H9 (cell line): Measurements from ENCODE around the gene BCAS2. TPM values are rescaled to one million over a fixed set of nuclear protein-coding genes. Genes with fewer than 3 reads are reported as not detected.

Source experiments
- DNase-seq: peaks from one replicate; pipeline ENCODE4 v3.0.0-alpha.2; 2017
- H2AFZ ChIP-seq: one replicate; pipeline ENCODE4 v1.6.1; 2013; ENCODE audit warnings: mild to moderate bottlenecking, low read length, control low read depth, moderate library complexity
- H2AK5ac ChIP-seq: 2 replicates; pipeline ENCODE4 v1.6.1; 2013; ENCODE audit warnings: low read length, control low read depth, mixed read lengths; ENCODE audit not compliant: insufficient read length
- H2BK120ac ChIP-seq: one replicate; pipeline ENCODE4 v1.6.1; 2013; ENCODE audit warnings: low read depth, mild to moderate bottlenecking, low read length, control low read depth, inconsistent platforms; ENCODE audit not compliant: poor library complexity, severe bottlenecking
- H2BK12ac ChIP-seq: 2 replicates; pipeline ENCODE4 v1.6.1; 2013; ENCODE audit warnings: low read length, control low read depth, mixed read lengths, low read depth; ENCODE audit not compliant: insufficient read length
- H2BK15ac ChIP-seq: 2 replicates; pipeline ENCODE4 v1.6.1; 2013; ENCODE audit warnings: low read depth, low read length, control low read depth
- H2BK20ac ChIP-seq: one replicate; pipeline ENCODE4 v1.6.1; 2013; ENCODE audit warnings: low read depth, mild to moderate bottlenecking, low read length, control low read depth, inconsistent platforms; ENCODE audit not compliant: poor library complexity, severe bottlenecking
- H2BK5ac ChIP-seq: 2 replicates; pipeline ENCODE4 v1.6.1; 2013; ENCODE audit warnings: low read length, control low read depth, mixed read lengths; ENCODE audit not compliant: insufficient read length
- H3K14ac ChIP-seq: 2 replicates; pipeline ENCODE4 v1.6.1; 2013; ENCODE audit warnings: low read length, control low read depth; ENCODE audit not compliant: insufficient read depth
- H3K18ac ChIP-seq: 2 replicates; pipeline ENCODE4 v1.6.1; 2013; ENCODE audit warnings: low read depth, mild to moderate bottlenecking, mixed read lengths, low read length, control low read depth; ENCODE audit not compliant: insufficient read length
- H3K23ac ChIP-seq: 2 replicates; pipeline ENCODE4 v1.6.1; 2013; ENCODE audit warnings: low read length, control low read depth, mixed read lengths, low read depth; ENCODE audit not compliant: insufficient read length
- H3K23me2 ChIP-seq: 2 replicates; pipeline ENCODE4 v1.6.1; 2013; ENCODE audit warnings: low read depth, mild to moderate bottlenecking, mixed read lengths, low read length, control low read depth; ENCODE audit not compliant: insufficient read length, poor library complexity, severe bottlenecking
- H3K27ac ChIP-seq: 2 replicates; pipeline ENCODE4 v1.5.1; 2013; ENCODE audit warnings: low read length, control low read depth, mixed read lengths, low read depth; ENCODE audit not compliant: insufficient read length
- H3K27me3 ChIP-seq: 2 replicates; pipeline ENCODE4 v1.6.1; 2013; ENCODE audit warnings: low read length, control low read depth, inconsistent platforms; ENCODE audit not compliant: insufficient read depth
- H3K4ac ChIP-seq: 2 replicates; pipeline ENCODE4 v1.6.1; 2013; ENCODE audit warnings: low read depth, mild to moderate bottlenecking, control low read depth, inconsistent platforms, low read length, moderate library complexity
- H3K4me1 ChIP-seq: 2 replicates; pipeline ENCODE4 v1.6.1; 2013; ENCODE audit warnings: low read length, control low read depth, inconsistent platforms; ENCODE audit not compliant: insufficient read depth
- H3K4me2 ChIP-seq: 2 replicates; pipeline ENCODE4 v1.6.1; 2013; ENCODE audit warnings: low read length, control low read depth, mixed read lengths; ENCODE audit not compliant: insufficient read length, insufficient read depth
- H3K56ac ChIP-seq: 2 replicates; pipeline ENCODE4 v1.6.1; 2013; ENCODE audit warnings: low read depth, mild to moderate bottlenecking, mixed read lengths, low read length, control low read depth; ENCODE audit not compliant: insufficient read length
- H3K79me1 ChIP-seq: 2 replicates; pipeline ENCODE4 v1.6.1; 2013; ENCODE audit warnings: low read depth, mild to moderate bottlenecking, moderate library complexity, low read length, control low read depth, inconsistent platforms; ENCODE audit not compliant: insufficient read depth, poor library complexity, severe bottlenecking
- H3K79me2 ChIP-seq: 2 replicates; pipeline ENCODE4 v1.6.1; 2013; ENCODE audit warnings: low read length, control low read depth, inconsistent platforms; ENCODE audit not compliant: insufficient read depth
- H3K9ac ChIP-seq: 2 replicates; pipeline ENCODE4 v1.6.1; 2013; ENCODE audit warnings: low read length, control low read depth, mixed read lengths; ENCODE audit not compliant: insufficient read length; ENCODE audit errors: extremely low read depth
- H3K9me3 ChIP-seq: one replicate; pipeline ENCODE4 v1.6.1; 2013; ENCODE audit warnings: low read depth, low read length, inconsistent platforms; ENCODE audit not compliant: control insufficient read depth
- H3T11ph ChIP-seq: one replicate; pipeline ENCODE4 v1.6.1; 2013; ENCODE audit warnings: mild to moderate bottlenecking, low read length, control low read depth, inconsistent platforms
- H4K20me1 ChIP-seq: one replicate; pipeline ENCODE4 v1.6.1; 2013; ENCODE audit not compliant: control insufficient read depth, insufficient read length, insufficient read depth
- H4K5ac ChIP-seq: 2 replicates; pipeline ENCODE4 v1.6.1; 2013; ENCODE audit warnings: low read depth, mild to moderate bottlenecking, mixed read lengths, low read length, control low read depth; ENCODE audit not compliant: insufficient read length
- H4K8ac ChIP-seq: replicated peaks from 2 replicates; pipeline ENCODE4 v1.6.1; 2013; ENCODE audit warnings: low read length, control low read depth, mixed read lengths, low read depth; ENCODE audit not compliant: insufficient read length
- H4K91ac ChIP-seq: 2 replicates; pipeline ENCODE4 v1.6.1; 2013; ENCODE audit warnings: low read depth, mild to moderate bottlenecking, moderate library complexity, mixed read lengths, low read length, control low read depth; ENCODE audit not compliant: insufficient read length
- H3K27ac Mint-ChIP-seq, 3 experiments: 2 replicates in 2 of 3; 3 replicates in 1 of 3; pipeline ENCODE4 v1.8.0; 2020 to 2021; ENCODE audit warnings: mixed read lengths in 3 of 3, mild to moderate bottlenecking in 1 of 3, moderate library complexity in 1 of 3
- H3K27me3 Mint-ChIP-seq: 2 replicates; pipeline ENCODE4 v1.8.0; 2021; ENCODE audit warnings: low read depth, mild to moderate bottlenecking, moderate library complexity, mixed read lengths
- H3K36me3 Mint-ChIP-seq, 3 experiments: 2 replicates in 2 of 3; 3 replicates in 1 of 3; pipeline ENCODE4 v1.8.0; 2020 to 2021; ENCODE audit warnings: low read depth in 3 of 3, mixed read lengths in 3 of 3; ENCODE audit not compliant: insufficient read depth in 1 of 3
- H3K4me1 Mint-ChIP-seq, 2 experiments: 2 replicates each; pipeline ENCODE4 v1.8.0; 2020; ENCODE audit warnings: mixed read lengths in 2 of 2
- H3K4me3 Mint-ChIP-seq, 2 experiments: 2 replicates in 1 of 2; 3 replicates in 1 of 2; pipeline ENCODE4 v1.8.0; 2020 to 2021; ENCODE audit warnings: mild to moderate bottlenecking in 2 of 2, mixed read lengths in 2 of 2, moderate library complexity in 1 of 2
- H3K9me3 Mint-ChIP-seq, 2 experiments: 2 replicates in 1 of 2; 3 replicates in 1 of 2; pipeline ENCODE4 v1.8.0; 2020; ENCODE audit warnings: mild to moderate bottlenecking in 2 of 2, mixed read lengths in 2 of 2, moderate library complexity in 1 of 2
- CTCF ChIP-seq: fragments of 200-600 bp; sonication (generic); conservative IDR thresholded peaks from 3 replicates; pipeline ENCODE4 v1.8.0; 2021; ENCODE audit warnings: antibody characterized with exemption, mild to moderate bottlenecking
- WGBS: extraction: QIAGEN DNeasy Blood & Tissue Kit; methylation state at CpG from one replicate; pipeline ENCODE4 v1.1.7; 2013; ENCODE audit warnings: missing lambda C conversion rate, low lambda C conversion rate, mixed read lengths; ENCODE audit not compliant: insufficient read length; ENCODE audit errors: extremely low coverage; 5-methylcytosine and 5-hydroxymethylcytosine counted together
- total RNA-seq: library from RNA; stranded (reverse); gene quantifications from 2 replicates; pipeline ENCODE4 v1.2.1, GENCODE V29; 2021

Gene BCAS2
- total RNA-seq, 1 experiment from 2014 or later = 72.1 TPM

GRCh38 chr1:114551400-114551799 lies 30.0 kb downstream of the BCAS2 start:
- Histone ChIP-seq H3K9me3 (no peaks in the 10 kb centered on the region), H4K20me1 (no peaks in the 10 kb centered on the region), H3K14ac (no peak overlapping the region), H2BK5ac (no peak overlapping the region), H3K23me2 (no peaks in the 10 kb centered on the region), H2AFZ (no peak overlapping the region), H2AK5ac (no peak overlapping the region), H2BK20ac (no peak overlapping the region), H2BK15ac (no peak overlapping the region), H3K9ac (no peak overlapping the region), H3K27me3 (no peaks in the 10 kb centered on the region), H3T11ph (no peak overlapping the region), H3K23ac (no peak overlapping the region), H4K91ac (no peak overlapping the region), H3K4ac (no peak overlapping the region), H2BK120ac (no peak overlapping the region), H4K5ac (no peak overlapping the region), H3K56ac (no peak overlapping the region), H3K79me2 (no peaks in the 10 kb centered on the region), H2BK12ac (no peak overlapping the region), H3K79me1 (no peaks in the 10 kb centered on the region), H3K4me1 (no peaks in the 10 kb centered on the region), H3K18ac (no peak overlapping the region), H4K8ac (no peak overlapping the region), H3K4me2 (no peak overlapping the region), H3K27ac (no peak overlapping the region)
- H3K4me3 Mint-ChIP-seq = no peak overlapping the region
- no CpG with 5 or more reads among the region's 4 CpGs for WGBS
- peak; percentile 34 for DNase-seq
- TF ChIP-seq CTCF = peak; percentile 21; the same call in 1 of the 3 replicates
- no peaks in the 10 kb centered on the region for H3K27me3 Mint-ChIP-seq
- H3K9me3 Mint-ChIP-seq = no peaks in the 10 kb centered on the region
- peaks cover 2 to 9% of the 10 kb centered on the region in 2 experiments; a peak in 3 of 4 replicates for H3K4me1 Mint-ChIP-seq
- 0 out of 7 replicates have a peak overlapping the region, but pooled peaks of 1 of the 3 experiments have one; percentile 24 for H3K27ac Mint-ChIP-seq
- no peaks in the 10 kb centered on the region for H3K36me3 Mint-ChIP-seq
